HG03039 (cell line): Measurements from ENCODE around the gene GSTA2.
"Not testable (repeated sequence)": the region's sequence is repeated elsewhere in the genome, so short reads cannot be mapped to it uniquely, and the experiment has no call there.

Experiments used
- ATAC-seq: cut with Tn5 transposase; IDR thresholded peaks from one replicate; pipeline ENCODE4 v1.9.1; 2021; ENCODE audit warnings: mild to moderate bottlenecking, moderate library complexity; ENCODE audit not compliant: unreplicated experiment

Gene GSTA2

DNA sequence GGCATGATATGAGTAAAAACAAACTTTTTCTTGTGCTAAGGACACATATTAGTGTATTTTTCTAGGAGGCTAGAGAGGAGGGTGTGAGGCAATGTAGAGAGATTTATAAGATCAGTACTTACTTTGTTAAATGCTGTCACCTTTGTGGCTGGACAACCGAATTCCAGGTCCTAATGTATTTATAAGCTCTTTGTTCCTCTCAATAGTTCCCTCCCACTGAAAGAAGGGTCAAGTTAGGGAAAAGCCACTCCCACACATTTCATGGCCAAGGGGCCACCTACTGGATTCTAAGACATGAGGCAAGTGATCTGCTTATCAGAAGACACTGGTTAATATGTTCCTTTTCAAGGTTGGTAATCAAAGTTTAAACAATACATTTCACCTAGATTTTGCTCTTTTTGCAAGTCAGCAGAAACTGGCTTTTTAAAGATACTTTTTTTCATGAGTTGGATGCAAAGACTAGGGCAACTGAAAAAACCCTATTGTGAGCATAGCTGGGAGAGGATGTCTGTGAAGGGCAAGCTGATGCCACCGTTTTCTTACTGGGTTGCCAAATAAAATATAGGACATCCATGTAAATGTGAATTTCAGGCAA lies at the start of gene GSTA2:
GSTA2 (minus strand) TSS at position 154 of the 595 bp plus-strand sequence. CDS start 5,528 bp downstream, outside the sequence.
- ATAC-seq, result not testable (repeated sequence)

DNA sequence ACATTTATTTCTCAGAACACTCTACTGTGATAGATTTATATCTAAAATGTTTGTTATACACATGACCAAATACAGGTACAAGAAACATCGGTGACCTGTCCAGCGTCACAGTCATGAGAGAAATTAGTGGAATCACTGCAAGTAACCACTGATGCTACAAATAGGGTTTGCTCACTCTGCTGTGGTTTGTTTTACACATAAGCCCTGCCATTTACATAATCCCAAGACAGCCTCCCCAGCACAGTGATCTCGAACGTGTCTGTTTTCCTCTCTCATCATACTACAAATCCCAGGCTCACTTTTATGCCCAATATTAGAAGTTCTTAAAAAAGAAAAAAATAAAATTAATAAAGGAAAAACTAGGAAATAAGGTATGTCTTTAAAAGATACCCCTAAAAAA lies 46.5 kb upstream of the GSTA2 start:
- not testable (repeated sequence) for ATAC-seq

GRCh38 chr6:52808660-52809059 lies 45.4 kb upstream of the GSTA2 start:
- ATAC-seq, result no peak

DNA sequence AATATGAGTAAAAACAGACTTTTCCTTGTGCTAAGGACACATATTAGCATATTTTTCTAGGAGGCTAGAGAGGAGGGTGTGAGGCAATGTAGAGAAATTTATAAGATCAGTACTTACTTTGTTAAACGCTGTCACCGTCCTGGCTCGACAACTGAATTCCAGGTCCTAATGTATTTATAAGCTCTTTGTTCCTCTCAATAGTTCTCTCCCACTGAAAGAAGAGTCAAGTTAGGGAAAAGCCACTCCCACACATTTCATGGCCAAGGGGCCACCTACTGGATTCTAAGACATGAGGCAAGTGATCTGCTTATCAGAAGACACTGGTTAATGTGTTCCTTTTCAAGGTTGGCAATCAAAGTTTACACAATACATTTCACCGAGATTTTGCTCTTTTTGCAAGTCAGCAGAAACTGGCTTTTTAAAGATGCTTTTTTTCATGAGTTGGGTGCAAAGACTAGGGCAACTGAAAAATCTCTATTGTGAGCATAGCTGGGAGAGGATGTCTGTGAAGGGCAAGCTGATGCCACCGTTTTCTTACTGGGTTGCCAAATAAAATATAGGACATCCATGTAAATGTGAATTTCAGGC lies 40.5 kb upstream of the GSTA2 start, which contains the start of gene GSTA1:
GSTA1 (minus strand) TSS at position 149 of the 588 bp plus-strand sequence. CDS start 4,549 bp downstream, outside the sequence.
- ATAC-seq, result not testable (repeated sequence)

- ATAC-seq, result no peak
Measured at GRCh38 chr6:52802806-52803205, 39.5 kb upstream of the GSTA2 start.

GRCh38 chr6:52801188-52801841 lies 38.0 kb upstream of the GSTA2 start:
- no peak for ATAC-seq

- ATAC-seq, result not testable (repeated sequence)
Measured at GRCh38 chr6:52799272-52799671, 36.0 kb upstream of the GSTA2 start.

DNA sequence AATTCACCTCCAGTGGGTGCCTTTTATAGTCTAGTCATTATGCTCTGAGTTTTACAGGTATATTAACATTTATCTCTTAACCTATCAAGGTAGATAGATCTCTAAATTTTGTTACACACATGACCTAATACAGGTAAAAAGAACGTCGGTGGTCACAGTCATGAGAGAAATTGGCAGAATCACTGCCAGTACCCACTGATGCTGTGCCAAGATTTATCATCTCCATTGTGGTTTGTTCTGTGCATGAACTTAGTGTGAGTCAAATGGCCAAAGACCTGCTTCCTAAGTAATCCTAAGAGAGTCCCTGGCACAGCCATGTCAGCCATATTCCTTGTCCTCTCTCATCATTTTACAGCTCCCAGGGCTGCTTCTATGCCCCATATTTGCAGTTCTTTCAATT lies 31.1 kb upstream of the GSTA2 start:
- ATAC-seq, result not testable (repeated sequence)

- no peak for ATAC-seq
Measured at GRCh38 chr6:52790861-52791260, 27.6 kb upstream of the GSTA2 start.

DNA sequence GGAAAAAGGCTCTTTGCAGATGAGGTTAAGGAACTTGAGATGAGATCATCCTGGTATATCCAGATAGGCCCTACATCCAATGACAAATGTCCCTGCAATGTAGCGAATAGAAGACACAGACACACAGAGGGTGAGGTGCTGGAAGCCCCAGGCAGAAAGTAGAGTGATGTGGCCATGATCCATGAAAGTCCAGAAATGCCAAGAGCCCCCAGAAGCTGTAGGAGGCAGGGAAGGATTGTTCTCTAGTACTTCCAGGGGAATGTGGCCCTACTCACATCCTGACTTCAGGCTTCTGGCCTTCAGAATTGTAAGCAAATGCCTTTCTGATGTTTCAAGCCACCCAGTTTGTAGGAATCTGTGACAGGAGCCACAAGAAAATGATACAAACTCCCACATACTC lies 26.4 kb upstream of the GSTA2 start:
- ATAC-seq, result not testable (repeated sequence)

- ATAC-seq, result no peak
Measured at GRCh38 chr6:52788478-52788877, 25.2 kb upstream of the GSTA2 start.

DNA sequence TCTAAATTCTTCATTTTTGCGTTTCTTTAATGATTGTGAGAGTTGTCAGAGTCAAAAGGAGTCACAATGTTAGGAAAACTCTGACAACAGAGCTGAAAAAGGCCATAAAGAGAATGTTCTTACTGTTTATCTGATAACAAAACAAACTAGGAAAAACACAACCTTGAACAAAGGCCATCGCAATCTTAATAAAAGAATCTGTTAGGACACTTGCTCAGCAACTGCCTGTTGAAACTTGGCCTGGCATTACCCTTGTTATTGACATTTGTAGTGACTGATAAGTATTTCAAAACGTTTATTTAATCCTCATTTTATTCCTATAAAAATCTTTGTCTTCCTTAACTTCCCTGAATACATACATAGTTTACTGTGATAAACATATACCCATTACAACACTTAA lies 24.6 kb upstream of the GSTA2 start:
- no peak for ATAC-seq

DNA sequence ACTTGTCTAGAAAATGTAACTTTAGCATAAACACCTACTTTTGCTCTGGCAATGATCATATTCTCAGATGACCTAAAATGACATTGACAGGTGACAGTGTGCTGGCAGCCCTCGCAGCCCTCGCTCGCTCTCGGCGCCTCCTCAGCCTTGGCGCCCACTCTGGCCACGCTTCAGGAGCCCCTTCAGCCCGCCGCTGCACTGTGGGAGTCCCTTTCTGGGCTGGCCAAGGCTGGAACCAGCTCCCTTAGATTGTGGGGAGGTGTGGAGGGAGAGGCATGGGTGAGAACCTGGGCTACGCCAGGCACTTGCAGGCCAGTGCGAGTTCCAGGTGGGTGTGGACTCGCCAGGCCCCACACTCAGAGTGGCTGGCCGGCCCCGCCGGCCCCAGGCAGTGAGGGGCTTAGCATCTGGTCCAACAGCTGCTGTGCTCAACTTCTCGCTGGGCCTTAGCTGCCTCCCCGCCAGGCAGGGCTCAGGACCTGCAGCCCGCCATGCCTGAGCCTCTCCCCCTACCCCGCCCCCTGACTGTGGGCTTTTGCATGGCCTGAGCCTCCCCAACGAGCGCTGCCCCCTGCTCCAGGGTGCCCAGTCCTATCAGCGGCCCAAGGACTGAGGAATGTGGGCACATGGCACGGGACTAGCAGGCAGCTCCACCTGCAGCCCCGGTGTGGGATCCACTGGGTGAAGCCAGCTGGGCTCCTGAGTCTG lies 23.1 kb upstream of the GSTA2 start:
- ATAC-seq, result no peak

DNA sequence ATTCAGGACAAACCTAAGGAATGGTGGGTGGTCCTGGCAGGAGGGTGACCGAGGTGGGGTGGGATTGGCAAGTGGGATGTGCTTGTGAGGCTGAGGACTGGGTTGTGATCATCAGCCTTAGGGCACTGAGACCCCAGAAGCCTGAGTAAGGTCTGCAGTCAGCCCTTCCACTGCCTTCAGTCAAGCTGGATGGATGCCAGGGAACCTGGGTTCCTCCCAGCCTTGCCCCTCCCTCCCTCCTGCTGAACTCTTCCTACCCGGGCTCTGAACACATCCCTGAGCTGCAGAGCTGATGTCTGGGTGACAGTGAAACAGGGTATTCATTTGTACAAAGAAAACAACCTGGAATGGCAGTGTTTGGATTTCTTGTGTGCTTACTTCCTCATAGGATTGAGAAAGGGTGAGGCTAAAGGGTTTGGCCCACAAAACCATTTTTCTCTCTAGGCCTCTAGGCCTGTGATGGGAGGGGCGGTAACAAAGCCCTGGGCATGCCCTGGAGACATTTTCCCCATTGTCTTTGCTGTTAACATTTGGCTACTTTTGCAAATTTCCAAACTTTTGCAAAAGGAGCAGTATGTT lies 19.5 kb upstream of the GSTA2 start:
- not testable (repeated sequence) for ATAC-seq

DNA sequence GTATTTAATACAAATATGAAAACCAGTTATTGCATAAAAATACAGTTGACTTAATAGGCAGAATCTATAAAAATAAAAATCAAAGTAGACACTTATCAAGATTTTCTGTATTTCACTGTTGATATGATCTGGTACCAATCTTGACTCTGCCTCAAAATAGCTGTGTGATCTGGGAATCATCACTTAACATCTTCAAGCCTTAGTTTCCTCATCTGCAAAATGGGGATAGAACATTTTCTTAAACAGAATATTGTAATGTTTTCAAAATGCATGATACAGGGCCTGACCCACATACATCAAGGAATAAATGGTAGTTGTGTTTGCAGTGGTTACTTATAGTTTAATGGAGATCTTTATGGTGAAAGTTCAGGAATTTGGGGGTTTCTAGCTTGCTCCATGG lies 18.9 kb upstream of the GSTA2 start:
- ATAC-seq, result not testable (repeated sequence)

DNA sequence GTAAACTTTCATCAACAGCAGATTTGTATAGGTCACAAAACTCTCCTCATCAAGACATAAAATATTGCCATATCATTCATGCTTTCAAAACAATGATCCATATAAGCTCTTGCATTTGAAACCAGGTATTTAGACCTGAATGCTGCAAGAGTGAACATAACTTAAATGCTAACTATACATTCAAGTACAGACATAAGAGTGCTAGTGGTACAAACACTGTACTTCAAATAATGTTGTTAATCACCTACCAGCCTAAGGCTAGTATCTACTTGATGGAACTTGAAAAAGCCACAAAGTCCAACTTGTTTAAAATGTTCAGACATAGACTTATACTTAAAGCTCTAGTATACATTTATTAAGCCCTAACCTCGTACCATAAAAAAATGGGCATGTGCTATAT lies 16.0 kb upstream of the GSTA2 start:
- no peak for ATAC-seq

- ATAC-seq, result not testable (repeated sequence)
Measured at GRCh38 chr6:52776711-52777351, 13.6 kb upstream of the GSTA2 start.

DNA sequence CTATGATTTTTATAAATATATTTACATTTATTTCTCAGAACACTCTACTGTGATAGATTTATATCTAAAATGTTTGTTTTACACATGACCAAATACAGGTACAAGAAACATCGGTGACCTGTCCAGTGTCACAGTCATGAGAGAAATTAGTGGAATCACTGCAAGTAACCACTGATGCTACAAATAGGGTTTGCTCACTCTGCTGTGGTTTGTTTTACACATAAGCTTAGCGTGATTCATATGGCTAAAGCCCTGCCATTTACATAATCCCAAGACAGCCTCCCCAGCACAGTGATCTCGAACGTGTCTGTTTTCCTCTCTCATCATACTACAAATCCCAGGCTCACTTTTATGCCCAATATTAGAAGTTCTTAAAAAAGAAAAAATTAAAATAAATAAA lies 6.1 kb upstream of the GSTA2 start:
- ATAC-seq, result not testable (repeated sequence)

- not testable (repeated sequence) for ATAC-seq
Measured at GRCh38 chr6:52767658-52768057, 4.4 kb upstream of the GSTA2 start.

DNA sequence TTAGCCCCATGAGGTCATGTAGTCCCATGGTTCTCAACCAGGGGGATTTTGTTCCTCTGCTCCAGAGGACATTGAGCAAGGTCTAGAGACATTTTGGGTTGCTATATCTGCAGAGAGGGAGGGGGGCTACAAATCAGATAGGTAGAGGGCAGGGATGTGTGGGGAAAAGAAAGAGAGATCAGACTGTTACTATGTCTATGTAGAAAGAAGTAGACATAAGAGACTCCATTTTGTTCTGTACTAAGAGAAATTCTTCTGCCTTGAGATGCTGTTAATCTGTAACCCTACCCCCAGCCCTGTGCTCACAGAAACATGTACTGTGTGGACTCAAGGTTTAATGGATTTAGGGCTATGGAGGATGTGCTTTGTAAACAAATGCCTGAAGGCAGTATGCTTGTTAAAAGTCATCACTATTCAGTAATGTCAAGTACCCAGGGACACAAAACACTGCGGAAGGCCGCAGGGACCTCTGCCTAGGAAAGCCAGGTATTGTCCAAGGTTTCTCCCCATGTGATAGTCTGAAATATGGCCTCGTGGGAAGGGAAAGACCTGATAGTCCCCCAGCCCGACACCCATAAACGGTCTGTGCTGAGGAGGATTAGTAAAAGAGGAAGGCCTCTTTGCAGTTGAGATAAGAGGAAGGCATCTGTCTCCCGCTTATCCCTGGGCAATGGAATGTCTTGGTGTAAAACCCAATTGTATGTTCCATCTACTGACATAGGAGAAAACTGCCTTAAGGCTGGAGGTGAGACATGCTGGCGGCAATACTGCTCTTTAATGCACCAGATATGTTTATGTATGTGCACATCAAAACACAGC lies 1.4 kb downstream of the GSTA2 start:
- ATAC-seq, result not testable (repeated sequence)
